ENCODE measurements around the gene TMEM258.

DNA sequence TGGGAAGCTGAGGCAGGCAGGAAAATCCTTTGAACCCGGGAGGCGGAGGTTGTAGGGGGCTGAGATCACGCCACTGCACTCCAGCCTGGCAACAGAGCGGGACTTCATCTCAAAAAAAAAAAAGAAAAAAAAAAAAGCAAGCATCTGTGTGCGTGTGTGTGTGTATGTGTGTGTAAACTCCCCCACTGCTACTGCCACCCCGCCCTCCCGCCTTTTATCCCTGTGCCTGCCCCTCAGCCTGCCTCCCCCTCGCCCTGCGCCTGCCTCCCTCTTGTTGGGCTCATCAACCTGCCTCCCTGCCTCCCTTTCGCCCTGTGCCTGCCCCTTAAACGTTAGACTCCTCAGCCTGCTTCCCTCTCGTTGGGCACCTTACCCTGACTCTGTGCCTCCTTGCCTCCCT is 18.0 kb downstream of the TMEM258 start:
- TF ChIP-seq POLR2A (IDR thresholded peaks at IDR 0.05; ENCODE audit: low read depth, low read length): no peak
- no peak for TF ChIP-seq POLR2AphosphoS5 (IDR thresholded peaks at IDR 0.05; ENCODE audit: low read depth, low read length)
